ENCODE results near the gene STK17A.

Gene STK17A

DNA sequence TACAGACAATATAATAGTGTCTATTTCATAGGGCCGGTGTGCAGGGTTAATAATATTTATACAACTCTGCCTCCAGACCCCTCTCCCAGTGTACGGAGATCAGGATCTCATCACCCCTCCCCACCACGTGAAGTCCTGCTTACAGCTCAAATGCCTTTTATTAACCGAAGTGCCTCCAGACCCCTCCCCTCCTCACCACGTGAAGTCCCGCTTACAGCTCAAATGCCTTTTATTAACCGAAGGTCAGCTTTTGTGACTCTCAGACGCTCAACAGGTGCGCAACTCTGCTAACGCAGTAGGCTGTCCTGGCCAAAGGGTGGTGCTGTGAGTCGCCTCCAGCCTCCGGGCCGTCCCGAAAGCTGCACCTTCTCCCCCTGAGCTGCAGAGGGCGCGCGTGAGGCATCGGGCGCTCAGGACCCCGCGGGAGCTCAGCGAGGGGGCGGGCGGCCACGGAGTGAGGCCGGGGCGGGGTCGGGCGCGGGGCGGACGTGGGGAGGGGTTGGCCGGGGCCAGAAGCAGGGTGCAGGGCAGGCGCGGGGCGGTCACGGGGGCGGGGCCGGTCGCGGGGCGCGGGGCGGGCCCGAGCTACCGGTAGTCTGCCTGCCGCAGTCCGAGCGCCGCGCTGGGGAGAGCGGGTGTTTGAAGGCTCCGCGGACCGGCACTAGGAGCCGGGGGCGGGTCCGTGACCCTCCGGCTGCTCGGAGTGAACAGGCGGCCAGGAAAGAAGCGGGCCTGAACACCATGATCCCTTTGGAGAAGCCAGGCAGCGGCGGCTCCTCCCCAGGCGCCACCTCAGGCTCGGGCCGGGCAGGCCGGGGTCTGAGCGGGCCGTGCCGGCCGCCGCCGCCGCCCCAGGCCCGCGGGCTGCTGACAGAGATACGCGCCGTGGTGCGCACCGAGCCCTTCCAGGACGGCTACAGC is at the start of gene STK17A:
STK17A (plus strand) TSS at position 606 of the 921 bp plus-strand sequence; CDS start at position 742, 136 bp downstream.
- DNase-seq (ENCODE audit: low read depth in 3 of 3), result peak; percentile 85 to 91 (median 88)

GRCh38 chr7:43533801-43534479 is 49.0 kb upstream of the STK17A start:
- DNase-seq (ENCODE audit: low read depth in 3 of 3), result no peak

- no peak for DNase-seq (ENCODE audit: low read depth in 3 of 3)
Observed at GRCh38 chr7:43535031-43535451, 47.9 kb upstream of the STK17A start.

DNA sequence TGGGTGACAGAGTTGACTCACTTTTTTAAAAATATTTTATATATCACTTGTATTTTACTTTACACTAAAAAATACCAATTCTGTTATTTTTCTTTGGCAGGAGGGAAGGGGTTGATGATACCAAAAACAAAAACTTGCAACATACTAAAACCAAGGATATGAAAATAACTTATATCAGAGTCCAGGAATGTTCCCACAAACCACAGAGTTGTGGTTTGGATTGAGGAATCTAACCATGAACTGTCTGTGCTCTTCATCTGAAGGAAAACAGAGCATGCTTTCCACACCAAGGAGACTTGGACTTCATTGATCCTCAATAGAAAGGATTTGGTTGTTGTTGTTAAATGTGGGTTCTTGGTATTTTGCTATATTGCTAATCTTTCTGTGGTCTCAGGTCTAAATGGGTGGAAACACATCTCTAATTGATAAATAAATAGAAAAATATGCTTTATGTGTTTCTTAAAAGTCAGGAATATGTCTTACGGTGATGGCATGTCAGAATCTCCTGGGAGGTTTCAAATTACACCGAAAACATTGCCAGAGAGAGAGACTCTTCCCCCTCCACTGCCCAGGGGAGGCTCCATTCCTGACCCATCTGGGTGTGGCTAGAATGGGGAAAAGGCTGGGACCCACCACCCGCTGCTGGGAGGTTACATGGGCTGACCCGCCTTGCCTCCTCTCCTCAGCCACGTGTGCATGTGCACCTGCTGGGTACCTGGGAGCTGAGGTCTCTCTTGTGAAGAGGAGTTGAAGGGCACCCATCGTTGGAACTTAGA is 46.9 kb upstream of the STK17A start:
- no peak for DNase-seq (ENCODE audit: low read depth in 3 of 3)

DNA sequence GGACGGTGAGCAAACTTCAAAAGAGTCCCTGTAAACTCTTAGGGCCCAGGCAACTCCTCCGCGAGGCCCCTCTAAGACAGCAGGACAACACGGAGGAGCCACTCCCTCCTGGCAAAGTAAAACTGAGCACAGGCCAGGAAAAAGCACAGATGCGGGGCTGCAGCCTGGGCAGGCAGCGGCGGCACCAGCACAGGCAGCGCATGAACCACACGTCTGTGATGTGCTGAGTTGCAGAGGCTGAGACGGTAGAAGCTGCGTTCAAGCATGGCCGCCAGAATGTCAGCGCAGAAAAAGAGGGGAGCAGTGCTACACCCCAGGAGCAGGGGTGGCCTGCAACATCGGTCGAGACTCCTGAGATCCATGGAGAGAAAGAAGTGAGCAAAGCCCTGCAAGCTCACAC is 46.1 kb upstream of the STK17A start:
- DNase-seq (ENCODE audit: low read depth in 3 of 3), result no peak

DNA sequence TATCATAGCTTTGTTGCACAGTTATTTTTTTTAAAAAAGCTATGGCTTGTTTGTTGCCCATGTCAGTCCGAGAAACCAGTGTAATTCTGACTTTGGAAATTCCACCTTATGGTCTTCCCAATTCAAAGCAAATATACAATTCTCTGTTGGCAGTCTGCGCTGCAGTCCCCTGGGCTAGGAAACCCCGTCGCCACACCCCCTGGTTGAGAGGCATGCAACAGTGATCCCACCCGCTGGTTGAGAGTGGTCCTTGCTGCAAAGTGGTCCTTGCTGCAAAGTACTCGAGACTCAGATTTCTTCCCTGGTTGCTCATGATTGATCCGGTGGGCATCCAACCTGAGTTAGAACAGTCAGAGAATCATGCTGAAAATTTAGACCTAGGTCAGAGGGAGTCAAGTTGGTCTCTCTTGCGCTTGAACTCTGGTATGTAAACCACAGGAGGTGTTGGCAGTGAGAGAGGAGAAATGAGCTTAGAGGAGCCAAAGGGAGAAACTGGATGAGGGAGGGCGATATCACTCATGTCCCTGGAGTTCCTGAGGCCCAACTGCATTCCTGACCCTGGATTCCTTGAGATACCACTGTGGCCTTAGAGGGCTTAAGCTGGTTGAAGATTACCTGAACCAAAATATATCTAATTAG is 45.0 kb upstream of the STK17A start:
- no peak for DNase-seq (ENCODE audit: low read depth in 3 of 3)

GRCh38 chr7:43538404-43538771 is 44.5 kb upstream of the STK17A start:
- no peak for DNase-seq (ENCODE audit: low read depth in 3 of 3)

DNA sequence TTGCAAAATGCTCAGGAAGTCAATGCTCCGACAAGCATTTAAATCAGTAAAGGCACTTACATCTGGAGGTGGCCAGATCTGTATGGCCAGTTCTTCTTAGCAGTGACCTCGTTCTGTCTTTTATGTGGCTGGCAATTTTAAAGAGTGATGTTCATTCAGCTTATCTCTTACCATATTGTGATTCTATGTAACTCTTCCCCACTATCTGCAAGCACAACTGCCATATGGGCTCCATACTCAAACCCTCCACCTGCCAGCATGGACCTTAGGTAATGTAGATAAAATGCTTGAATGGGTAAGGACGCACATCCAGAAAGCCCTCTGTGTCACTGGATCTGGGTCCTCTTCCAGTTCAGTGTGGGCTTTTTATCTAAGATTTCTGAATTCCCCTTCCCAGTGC is 42.4 kb upstream of the STK17A start:
- no peak for DNase-seq (ENCODE audit: low read depth in 3 of 3)

DNA sequence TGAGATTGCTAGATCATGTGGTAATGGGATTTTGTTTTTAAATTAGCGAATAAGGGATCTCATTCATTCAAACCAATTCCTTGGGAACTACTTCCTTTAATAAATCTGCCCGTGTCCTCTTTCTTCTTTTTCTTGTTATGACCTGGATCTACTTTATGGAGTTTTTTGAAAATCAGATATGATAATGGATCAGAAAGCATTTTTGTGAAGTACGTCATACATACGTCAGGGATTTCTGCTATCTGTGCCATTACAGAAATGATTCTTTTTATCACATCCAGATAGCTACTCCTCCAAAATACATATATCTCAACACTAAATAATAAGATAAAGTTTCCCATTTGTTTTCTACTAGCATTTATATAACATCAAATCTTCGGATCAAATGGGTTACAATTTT is 40.2 kb upstream of the STK17A start:
- DNase-seq (ENCODE audit: low read depth in 3 of 3), result no peak

DNA sequence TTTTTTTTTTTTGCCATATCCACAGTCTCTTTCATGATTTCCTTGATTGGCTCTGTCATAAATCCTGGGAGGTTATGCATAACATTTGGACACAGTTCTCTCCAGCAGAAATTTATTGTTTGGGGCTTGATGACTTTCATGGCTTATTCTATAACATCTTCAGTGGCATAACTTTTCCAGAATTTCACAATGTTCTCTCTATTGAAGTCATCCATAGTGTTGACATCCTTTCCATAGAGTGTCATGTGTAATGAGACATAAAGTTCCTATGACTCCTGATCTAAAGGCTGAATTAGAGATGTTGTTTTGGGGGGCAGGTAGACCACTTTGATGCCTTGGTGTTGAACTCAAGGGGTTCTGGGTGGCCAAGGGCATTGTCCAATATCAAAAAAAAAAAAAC is 36.7 kb upstream of the STK17A start:
- DNase-seq (ENCODE audit: low read depth in 3 of 3), result no peak

DNA sequence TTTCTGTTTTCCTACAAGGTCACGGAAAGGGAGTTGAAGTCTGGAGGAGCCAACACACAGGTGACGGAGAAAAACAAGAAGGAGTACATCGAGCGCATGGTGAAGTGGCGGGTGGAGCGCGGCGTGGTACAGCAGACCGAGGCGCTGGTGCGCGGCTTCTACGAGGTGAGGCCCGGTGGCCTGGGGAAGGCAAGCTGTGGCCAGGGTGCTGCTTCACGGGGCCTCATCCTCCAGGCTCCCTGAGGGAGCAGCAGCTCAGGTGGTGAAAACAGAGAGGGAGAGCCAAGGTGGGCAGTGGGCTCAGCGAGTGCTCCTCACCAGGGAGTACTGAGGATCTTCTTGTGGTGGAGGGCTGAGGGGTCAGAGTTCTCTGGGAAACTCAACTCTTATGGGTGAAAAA is 32.5 kb upstream of the STK17A start:
- DNase-seq (ENCODE audit: low read depth in 3 of 3), result no peak

DNA sequence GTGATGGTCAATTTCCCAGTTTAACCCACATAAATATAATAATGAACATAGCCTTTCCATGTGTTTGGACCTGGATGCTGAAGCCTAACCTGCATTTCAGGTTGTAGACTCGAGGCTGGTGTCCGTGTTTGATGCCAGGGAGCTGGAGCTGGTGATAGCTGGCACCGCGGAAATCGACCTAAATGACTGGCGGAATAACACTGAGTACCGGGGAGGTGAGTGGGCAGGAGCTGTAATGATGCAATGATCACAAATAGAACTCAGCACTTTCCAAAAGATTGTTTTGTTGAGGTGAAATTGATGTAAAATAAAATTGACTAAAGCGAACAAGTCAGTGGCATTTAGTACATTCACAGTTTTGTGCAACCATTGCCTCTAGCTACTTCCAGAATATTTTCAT is 30.8 kb upstream of the STK17A start:
- no peak for DNase-seq (ENCODE audit: low read depth in 3 of 3)

DNA sequence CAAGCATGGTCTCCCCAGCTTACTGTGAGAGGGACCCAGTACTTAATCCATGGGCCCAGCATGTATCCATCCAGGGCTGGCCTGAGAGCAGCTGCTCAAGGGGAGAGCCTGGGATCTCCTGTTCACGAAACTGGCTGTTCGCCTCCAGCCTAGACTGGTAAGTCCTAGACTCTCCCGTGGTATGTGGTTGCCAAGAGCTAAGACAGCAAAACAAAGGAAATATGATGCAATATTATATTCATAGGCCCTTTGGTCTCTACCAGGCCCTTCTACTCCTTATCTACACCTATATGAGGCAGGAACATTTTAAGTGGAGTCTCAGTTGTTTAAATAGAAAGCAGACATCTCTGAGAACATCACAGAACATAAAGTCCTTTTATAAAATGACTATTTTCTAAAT is 28.9 kb upstream of the STK17A start:
- DNase-seq (ENCODE audit: low read depth in 3 of 3), result no peak

- DNase-seq (ENCODE audit: low read depth in 3 of 3), result no peak
Observed at GRCh38 chr7:43554423-43554822, 28.5 kb upstream of the STK17A start.

DNA sequence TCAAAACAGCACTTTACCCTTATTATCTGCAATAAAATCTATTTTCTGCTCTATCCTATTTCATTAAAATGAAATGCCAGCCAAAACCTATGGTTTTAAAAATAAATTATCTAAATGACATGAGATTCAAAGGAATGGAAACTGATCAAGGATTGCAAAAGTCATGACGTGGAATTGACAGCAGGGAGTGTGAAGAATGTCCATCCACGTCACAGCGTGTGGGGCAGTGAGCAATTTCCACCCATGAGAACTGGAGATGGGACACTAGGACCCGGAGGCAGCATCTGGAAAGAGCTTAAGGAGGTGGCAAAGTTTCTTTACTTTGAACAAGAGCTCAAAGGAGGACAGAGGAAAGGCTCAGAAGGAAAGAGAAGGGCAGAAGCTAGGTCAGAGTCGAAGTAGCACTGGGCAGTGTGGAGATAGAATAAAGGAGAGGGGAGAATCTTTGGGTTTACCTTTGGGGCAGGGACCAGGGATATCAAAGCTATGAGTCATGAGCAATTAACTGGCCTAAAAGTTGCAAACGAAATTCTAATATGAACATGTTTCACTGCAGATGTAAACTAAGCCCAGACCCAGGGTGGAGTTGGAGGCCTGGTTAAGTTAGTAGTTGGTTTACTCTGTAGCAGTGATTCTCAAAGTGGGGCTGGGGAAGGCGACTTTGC is 24.9 kb upstream of the STK17A start:
- DNase-seq (ENCODE audit: low read depth in 3 of 3), result no peak

- DNase-seq (ENCODE audit: low read depth in 3 of 3), result no peak
Observed at GRCh38 chr7:43559171-43559945, 23.6 kb upstream of the STK17A start.

DNA sequence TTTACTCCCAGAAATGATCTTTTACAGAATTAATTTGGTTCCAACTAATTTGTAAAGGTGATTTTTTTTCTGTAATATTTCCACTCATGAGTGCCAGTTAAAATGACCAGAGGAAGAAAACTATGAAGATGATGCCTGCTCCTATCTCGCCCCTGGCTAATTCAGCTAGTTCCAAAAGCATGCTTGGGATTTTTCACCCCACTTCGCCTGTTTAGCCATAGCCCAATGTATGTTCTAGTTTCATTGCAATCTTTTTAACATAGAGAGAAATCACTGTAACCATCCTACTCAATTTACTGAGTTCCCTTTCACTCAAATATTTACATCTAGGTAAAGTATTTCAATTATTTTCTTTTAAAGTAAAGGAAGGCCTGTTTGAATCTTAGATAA is 23.0 kb upstream of the STK17A start:
- no peak for DNase-seq (ENCODE audit: low read depth in 3 of 3)

DNA sequence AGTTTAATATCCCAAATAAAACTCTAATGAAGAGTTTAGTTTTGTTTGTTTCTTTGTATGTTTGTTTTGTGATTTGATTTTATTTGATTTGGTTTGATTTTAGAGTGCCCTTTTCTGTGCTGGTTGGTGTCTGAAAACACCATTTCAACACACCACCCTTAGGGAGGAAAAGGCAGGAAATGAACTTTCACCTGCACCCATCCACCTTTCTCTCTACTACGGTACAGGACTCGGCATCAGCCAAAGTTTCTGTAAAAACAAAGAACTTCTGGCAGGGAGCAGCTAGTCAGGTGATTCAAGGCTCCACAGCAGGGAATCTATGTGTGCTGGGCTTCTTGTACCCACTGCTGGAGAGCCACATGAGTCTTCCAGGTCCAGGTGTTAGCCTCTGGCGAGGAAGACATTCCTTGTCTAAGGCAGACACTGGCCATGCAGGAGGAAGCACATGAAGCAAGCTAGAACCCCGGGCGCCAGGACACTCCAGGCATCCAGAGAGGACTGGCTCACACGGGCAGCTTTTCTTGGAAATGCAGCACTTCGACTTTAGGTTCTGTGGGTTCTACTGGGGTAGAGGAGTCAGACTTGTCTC is 22.1 kb upstream of the STK17A start:
- no peak for DNase-seq (ENCODE audit: low read depth in 3 of 3)

DNA sequence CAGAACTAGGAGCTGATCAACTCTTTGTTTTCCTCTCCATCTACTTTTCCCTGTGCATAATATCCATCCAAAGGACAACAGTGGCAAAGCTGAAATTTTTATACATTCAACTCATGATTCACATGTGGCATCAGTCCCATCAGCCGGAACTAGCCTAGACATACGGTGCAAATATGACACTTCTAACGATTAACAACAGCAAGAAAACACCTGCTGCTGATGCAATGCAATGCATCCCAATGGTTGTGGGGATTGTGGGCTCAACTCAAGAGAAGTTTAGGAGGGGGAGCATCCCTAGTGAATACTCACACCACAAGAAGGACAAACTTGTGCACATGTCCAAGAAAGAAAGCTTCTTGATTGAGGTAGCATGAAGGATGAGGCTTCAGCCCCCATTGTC is 20.5 kb upstream of the STK17A start:
- no peak for DNase-seq (ENCODE audit: low read depth in 3 of 3)

DNA sequence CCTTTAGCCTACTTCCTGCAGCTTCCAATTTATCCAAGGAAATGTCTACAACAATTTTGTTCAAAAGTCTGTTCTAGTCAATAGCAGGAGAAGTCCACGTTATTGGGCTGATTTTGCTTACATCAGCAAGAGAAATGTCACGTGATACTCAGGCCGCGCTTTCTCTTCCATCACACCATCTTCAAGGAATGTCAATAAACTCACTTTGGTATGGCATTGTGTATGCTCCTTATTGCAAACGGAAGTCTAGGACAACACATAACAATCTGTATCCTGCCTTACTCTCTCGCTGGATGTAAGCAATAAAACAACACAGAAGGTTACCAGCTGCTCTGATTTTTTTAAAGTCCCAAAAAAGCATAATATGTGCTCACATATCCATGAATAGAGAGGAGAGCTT is 17.1 kb upstream of the STK17A start:
- DNase-seq (ENCODE audit: low read depth in 3 of 3), result no peak
